Activated CD8-positive, alpha-beta memory T cell treated with anti-CD3 and anti-CD28 coated beads for 1 hour (primary cell): ENCODE data around the gene PCOLCE2.

Experiments used
- DNase-seq, 2 donors: peaks; one replicate each; pipeline ENCODE4 v3.0.0-alpha.2; 2020; ENCODE audit warnings: low read depth in 1 of 2; ENCODE audit errors: extremely low read depth in 1 of 2

Gene PCOLCE2

DNA sequence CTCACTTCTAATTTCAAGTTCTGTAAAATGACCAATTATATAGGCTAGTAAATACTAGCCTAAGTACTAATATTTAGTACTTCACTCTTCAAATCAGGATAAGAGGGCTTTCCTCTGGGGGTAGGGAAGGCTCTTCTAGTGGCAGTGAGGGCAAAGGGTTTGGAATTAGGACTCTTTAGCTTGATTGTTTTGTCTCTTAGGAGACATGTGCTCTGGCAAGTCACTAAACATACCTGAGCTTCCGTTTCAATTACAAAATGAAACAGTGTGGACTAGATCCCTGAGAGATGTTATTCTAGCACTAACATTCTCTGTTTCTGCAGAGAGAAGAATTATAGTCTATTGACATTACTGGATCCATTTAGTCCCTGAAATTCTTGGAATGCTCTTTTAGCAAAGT lies 71.5 kb downstream of the PCOLCE2 start:
- no peak for DNase-seq

GRCh38 chr3:142815803-142816202 lies 73.1 kb downstream of the PCOLCE2 start:
- no peak for DNase-seq

DNA sequence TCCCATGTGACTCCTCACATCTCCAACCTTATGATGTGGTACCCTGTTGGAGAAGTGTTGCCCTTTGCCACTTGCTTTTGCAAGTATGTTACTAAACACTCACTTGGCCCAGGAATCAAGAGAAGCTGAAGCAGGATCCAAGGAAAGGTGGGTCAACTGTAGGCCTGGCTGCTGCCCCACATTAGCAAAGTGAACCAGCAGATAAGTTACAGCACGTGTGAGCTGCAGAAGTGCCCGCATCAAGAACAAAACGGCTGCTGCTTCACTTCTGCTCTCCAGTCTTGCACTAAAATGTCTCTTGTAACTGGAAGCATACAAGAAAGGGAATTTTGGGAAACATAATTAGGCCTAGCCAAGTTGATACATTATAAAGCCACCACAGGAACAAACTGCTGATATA lies 79.6 kb downstream of the PCOLCE2 start:
- DNase-seq: no peak

GRCh38 chr3:142808103-142808917 lies 80.6 kb downstream of the PCOLCE2 start:
- DNase-seq: no peak

DNA sequence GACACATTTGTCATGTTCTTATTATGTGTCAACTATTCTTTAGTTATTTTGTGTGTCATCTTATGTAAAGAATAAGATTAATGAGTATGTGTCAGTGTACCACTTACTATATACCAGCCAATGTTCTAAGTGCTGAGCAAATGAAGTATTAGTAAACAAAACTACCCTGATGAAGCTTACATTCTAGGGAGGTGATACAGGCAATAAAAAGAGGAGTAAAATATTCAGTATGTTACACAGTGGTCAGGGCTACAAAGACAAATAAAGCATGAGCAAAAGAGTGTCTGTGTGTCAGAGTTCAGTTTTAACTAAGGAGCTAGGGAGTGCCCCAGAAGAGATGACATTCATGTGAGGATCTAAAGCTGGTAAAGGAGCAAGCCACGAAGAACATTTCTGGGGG lies 86.0 kb downstream of the PCOLCE2 start:
- no peak for DNase-seq

- no peak for DNase-seq
Measured at GRCh38 chr3:142801746-142802145, 87.1 kb downstream of the PCOLCE2 start.

DNA sequence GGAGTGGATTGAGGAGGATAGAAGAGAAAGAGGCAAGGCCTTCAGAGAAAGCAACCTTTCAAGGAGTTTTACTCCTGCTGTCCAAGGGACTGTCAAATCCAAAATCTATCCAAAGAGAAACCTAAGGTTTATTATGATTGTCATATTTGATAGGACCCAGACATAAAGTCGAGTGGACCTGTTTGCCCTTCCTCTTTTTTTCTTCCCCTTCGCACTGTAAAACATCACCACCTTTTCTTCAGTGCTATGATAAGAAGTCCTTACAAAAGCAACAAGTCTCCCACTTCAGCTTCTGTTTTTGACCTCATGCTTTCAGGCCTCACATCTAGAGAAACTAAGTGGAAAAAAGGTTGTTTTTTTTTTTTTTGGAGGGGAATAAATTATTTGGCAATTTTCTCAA lies 92.1 kb downstream of the PCOLCE2 start:
- DNase-seq: no peak

DNA sequence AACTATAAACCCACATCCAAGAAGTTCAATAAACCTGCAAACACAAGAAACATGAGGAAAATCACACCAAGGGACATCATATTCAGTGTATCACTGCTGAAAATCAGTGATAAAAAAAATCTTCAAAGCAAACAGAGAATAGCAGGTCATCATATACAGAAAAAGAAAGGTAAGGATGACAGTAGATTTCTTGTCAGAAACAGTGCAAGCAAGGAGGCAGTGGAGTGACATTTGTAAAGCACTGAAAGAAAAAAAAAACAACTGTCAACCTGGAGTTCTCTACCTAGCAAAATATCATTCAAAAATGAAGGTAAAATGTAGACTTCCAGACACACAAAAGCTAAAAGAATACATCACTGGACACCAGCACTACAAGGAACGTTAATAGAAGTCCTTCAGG lies 93.6 kb downstream of the PCOLCE2 start:
- no peak for DNase-seq

DNA sequence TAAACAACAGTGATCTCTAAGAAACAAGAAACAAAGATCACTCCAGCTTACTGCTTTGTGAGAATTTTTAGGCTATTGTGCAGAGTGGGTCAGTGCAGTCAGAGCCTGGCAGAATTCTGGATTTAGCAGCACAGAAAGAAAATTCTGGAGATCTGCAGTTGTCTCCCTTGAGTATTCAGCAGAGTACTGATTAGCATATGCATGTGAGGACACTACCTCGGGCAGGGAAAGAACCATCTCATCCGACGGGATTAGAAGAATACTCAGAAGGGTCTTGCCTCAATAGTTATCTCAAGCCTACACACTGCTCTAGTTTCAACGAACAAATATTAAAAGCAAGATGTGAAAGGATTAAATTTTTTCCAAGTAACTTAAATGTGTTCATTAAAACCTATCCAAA lies 94.4 kb downstream of the PCOLCE2 start:
- no peak for DNase-seq

DNA sequence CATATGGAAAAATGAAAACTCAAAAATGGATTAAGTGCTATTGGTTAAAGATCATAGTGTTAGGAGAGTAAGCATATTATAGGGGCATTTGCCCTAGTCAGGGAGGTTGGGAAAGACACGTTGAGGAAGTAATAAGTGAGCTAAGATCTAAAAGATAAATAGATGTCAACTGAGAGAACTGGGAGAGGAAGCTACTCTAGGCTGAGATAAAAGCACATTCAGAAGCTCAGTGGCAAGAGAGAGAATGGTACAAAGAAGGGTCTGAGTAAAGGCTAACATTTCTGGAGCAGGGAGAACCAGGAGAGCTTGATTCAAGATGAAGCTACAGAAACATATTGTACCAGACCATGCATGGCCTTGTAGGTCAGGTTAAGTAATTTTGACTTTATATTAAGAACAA lies 101.2 kb downstream of the PCOLCE2 start:
- DNase-seq: no peak

DNA sequence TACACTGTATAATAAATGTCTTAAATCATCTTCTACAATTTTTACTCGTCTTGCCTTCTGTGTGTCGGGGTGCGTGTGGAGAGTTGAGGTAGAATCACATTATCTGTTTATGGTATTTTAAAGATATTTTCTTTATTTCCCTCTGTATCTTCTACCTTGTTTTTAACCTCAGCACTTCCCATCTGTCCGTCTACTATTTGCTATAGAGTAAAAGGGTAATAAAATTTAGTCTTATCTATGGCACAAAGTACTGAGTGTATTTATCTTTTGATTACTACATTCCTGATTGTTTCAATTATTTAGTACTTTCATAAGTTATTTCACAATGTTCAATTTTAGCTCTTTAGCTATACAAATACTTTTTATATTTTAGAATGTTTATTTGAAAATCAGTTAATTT lies 102.9 kb downstream of the PCOLCE2 start:
- no peak for DNase-seq

GRCh38 chr3:142784228-142784627 lies 104.7 kb downstream of the PCOLCE2 start:
- no peak for DNase-seq

DNA sequence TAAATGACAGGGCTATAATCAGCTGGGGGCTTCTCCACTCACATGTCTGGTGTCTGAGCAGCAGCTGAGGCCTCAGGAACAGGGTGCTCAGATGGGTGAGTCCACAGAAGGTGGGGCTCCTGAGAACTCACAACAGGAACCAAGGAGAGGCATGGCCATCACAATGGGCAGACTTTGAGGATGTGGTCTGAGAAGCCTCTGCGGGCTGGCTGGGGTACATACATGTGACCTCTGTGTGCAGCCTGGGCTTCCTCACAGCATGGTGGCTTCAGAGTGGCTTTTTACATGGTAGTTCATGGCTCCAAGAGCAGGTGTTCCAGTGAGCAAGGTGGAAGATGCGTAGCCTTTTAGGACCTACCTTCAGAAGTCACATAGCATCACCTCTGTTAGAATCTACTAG lies 106.3 kb downstream of the PCOLCE2 start:
- no peak for DNase-seq

GRCh38 chr3:142779591-142779990 lies 109.3 kb downstream of the PCOLCE2 start:
- DNase-seq: no peak

- DNase-seq: no peak
Measured at GRCh38 chr3:142778541-142778940, 110.3 kb downstream of the PCOLCE2 start.

DNA sequence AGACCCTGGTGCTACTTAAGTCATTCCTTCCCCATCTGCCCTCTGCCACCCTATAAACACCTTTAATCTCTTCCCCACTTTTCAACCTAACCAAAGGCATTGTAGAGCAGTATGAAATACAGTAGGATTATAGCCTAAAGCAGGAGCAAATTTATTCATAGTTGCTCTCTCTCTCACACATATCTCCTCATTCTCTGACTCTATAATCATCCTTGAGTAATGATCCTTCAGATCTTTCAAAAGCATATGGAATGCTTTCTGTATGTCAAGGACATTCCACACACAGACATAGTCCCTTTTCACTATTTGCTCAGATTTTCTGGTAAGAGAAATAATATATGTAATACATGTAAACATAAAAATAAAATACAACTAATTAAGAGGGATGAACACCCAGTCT lies 111.0 kb downstream of the PCOLCE2 start:
- no peak for DNase-seq

DNA sequence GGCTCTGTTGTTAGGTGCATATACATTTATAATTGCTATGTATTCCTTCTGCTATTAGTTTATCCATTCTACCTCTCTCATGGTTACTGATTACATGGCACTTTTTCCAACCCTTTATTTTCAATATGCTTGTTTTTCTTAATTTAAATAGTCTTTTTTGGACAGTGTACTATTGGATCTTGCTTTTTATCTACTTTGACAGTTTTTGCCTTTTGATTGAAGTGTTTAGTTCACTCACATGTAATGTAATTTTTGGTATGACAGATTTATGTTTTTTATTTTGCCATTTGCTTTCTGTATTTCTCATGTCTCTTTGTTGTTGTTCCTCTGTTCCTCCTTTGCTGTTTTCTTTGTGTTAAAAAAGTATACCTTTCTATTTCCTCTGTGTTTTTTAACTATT lies 120.5 kb downstream of the PCOLCE2 start:
- no peak for DNase-seq
